Spleen (tissue), 7 donors: ENCODE results near the gene NFIC.

Source experiments
- CTCF ChIP-seq, 11 experiments: fragments of 200-600 bp in 7 of 11; fragments of 450-650 bp in 4 of 11; sonication (generic) in 4 of 11; IDR thresholded peaks in 8 of 11; conservative IDR thresholded peaks in 3 of 11; 1 replicate in 7 of 11; 2 replicates in 4 of 11; pipeline versions ENCODE4 v1.4.0 to v1.8.0; 2016 to 2021; ENCODE audit warnings: antibody characterized with exemption in 11 of 11, inconsistent platforms in 4 of 11, mild to moderate bottlenecking in 1 of 11
- POLR2A ChIP-seq, 3 donors: fragments of 450-650 bp; IDR thresholded peaks; one replicate each; pipeline ENCODE4 v1.5.1; 2017; ENCODE audit warnings: antibody characterized with exemption in 3 of 3, mild to moderate bottlenecking in 1 of 3
- donor health status: DM: no; HTN: no; CAD: no; lungs with moderate emphysema.
- donor health status: DM: no; HTN: no; CAD: no.
- donor health status: DM: no; HTN: no; CAD: no.

DNA sequence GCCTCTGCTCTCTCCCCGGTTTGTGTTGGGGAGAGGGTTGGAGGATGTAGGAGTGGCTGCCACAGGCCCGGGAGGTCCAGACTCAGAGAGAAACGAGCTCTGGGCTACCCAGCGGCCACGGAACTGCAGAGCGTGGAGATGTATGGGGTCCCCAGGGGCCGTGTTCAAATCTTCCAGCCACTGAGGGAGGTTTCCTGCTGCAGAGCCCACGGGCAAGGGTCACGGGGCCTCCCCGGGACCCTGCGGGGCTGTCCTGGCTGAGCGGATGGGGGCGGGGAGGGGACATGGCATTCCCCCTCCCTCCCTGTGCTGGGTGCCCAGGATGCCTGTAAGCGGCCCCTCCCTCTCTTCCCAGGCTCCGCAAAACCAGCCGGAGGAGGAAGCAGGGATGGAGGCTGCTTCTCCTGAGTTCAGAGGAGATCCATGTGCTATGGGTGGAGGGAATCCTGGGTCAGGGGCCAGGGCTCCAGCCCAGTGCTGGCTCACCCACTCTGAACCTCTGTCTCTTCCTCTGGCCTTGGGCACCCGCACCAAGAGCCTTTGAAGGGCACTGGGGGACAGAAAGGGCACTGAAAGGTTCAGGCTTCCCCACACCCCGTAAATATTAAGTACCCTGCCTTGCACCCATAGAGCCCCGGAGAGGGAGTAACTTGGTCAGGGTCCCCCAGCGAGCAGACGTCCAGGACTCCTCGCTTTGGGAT lies 91.3 kb downstream of the NFIC start:
- no peak for TF ChIP-seq POLR2A (IDR thresholded peaks at IDR 0.05)
- no peak for TF ChIP-seq CTCF (IDR thresholded peaks at IDR 0.05 in 8 of 11, conservative IDR thresholded peaks at IDR 0.05 in 3 of 11)
